NCI-H82 (cell line): ENCODE results near the gene DEPDC5.
"Not testable (repeated sequence)": the region's sequence is repeated elsewhere in the genome, so short reads cannot be mapped to it uniquely, and the experiment has no call there.

Experiments used
- DNase-seq: peaks from one replicate; lab custom pipeline; 2025; lab: John Stamatoyannopoulos, UW

Gene DEPDC5

DNA sequence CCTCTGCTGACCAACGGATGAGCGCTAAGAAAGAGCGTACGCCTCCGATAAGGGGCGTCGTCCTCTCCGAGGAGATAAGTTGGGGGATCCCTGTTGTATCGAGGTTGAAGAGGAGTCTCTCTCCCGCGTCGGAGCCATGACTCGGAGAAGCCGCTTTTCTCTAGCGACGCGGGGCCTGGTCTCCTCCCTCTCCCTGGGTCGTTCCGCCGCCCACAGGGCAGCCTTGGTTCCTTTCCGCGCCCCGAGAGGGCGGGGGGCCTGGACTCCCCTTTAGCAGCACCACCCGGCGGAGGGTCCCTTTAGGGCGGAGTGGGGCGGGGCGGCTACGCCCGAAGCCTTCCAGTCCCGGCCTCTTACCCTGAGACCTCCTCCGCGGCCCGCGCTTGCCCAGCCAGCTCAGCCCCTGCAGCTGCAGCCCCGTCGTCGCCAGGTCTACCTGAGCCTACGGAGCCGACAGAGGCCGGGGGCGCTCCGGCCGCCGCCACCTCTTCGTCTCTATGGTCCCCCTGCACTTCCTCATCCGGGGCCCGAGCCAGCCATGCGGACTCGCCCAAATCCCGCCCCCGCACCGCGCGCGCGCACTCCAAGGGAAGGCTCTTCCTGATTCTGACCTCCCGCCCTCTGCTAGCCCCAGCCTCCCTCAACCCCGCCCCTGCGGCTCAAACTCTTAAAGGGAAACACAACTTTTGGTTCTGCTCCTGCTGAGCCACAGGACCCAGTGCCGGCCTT is 4.0 kb upstream of the DEPDC5 start, which contains the start of gene PRR14L:
Gene PRR14L, minus strand, starts transcription at position 497 of the 729 bp plus-strand sequence. CDS start 11,272 bp downstream, outside the sequence.
- peak; percentile 96 for DNase-seq

DNA sequence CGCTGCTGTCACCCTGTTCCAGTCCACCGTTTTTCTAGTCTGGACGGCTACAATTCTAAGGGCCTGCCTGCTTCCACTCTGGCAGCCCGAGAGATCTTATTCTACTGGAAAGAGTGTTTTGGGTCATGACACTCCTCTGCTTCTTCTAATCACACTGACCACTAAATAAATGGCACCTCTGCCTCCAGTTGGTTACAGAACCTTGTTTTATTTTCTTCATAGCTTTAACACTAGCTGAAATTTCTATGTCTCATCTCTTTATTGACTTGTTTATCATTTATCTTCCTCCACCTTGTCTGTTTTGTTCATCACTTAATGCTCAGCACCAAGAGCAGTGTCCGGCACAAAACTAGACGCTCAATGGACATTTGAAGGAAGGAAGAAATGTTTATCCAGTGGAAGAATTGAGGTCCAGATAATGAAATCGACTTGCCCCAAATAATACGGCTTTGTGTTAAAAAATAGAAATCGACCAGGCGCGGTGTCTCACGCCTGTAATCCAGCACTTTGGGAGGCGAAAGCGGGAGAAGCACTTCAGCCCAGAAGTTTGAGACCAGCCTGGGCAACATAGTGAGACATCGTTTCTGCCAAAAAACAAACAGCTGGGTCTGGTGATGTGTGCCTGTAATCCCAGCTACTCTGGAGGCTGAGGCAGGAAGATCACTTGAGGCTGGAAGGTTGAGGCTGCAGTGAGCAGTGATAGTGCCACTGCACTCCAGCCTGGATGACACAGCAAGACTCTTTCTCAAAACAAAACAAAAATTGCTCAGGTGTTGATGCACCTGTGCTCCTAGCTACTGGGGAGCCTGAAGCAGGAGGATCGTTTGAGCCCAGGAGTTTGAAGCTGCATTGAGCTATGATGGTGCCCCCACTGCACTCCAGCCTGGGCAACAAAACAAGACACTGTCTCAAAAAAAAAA is 3.2 kb upstream of the DEPDC5 start:
- no peak for DNase-seq

DNA sequence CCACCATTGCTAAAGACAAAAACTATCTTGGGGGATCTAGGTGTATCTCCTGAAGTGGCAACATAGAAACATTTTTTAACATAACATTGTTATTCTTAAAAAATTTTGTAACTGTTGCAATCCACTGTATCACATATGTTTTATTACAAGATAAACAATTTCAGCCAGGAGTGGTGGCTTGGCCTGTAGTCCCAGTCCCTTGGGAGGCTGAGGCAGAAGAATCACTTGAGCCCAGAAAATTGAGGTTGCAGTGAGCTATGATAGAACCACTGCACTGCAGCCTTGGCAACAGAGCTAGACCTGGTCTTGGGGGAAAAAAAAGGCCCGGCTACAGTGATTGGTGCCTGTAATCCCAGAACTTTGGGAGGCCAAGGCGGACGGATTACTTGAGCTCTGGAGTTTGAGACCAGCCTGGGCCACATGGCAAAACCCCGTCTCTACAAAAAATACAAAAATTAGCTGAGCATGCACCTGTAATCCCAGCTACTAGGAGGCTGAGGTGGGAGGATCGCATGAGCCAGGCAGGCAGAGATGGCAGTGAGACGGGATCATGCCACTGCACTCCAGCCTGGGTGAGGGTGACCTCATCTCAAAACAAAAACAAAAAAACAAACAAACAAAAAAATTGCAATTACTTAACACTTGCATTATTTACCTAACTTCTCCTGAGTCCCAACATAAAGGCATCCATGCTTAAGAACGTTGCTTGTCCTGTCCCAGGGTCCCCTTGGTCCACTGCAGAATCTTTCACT is 1.5 kb upstream of the DEPDC5 start:
- no peak for DNase-seq

DNA sequence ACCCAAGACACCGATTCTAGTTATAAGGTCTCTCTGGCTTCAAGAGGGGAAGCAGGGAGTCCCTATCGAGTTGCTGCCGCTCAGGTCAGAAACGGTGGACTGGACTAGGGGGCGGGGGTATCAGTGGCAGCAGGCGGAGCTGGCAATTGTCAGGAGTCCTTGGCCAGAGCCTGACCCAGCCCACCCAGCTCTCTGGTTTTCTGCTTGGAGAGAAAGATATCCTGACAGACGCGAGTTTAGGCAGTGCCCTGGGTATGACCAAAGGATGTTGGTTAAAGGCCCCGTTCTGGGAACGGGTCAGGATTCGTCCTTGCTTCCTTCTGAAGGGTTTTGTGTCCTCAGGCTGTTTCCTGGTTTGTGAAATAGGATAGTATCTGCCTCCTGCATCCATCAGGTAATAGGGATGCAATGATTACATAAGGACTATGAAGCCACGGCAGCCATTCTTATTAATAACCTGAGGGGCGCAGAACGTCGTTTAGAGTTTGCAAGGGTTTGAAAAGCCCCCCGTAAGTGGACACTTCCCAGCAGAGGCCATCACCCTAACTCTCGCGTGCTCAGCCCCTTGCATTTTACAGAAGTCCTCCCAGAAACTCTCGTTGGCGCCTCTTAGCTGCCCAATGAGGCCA is 700 bp upstream of the DEPDC5 start:
- DNase-seq, result peak; percentile 68

DNA sequence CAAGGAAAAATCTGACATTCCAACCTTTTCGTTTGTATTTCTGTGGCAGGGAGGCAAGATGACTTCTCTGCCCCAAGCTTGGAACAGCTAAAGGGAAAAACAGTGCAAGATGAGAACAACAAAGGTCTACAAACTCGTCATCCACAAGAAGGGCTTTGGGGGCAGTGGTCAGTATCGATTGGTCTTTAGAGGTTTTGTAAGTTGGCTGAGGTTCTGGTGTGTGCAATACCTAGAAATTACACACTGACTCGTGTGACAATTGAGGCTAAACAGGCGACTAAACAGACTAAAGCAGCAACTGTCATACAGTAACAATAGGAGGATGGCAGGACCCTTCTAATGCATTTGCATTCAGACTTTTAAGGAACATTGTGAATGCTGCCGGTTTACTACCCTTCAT is 994 bp downstream of the DEPDC5 start:
- DNase-seq, result no peak

DNA sequence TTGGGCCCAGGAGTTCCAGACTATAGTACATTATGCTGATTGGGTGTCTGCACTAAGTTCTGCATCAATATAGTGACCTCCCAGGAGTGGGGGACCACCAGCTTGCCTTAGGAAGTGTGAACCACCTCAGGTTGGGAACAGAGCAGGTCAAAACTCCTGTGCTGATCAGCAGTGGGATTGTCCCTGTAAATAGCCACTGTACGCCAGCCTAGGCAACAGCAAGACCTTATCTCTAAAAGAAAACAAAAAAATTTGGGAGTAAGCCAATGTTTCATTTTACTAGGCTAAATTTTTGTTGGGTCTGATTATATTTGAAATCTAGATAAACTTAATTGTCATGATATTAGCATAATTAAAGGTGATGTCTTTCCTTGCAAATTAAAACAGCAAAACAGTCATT is 3.4 kb downstream of the DEPDC5 start:
- no peak for DNase-seq

DNA sequence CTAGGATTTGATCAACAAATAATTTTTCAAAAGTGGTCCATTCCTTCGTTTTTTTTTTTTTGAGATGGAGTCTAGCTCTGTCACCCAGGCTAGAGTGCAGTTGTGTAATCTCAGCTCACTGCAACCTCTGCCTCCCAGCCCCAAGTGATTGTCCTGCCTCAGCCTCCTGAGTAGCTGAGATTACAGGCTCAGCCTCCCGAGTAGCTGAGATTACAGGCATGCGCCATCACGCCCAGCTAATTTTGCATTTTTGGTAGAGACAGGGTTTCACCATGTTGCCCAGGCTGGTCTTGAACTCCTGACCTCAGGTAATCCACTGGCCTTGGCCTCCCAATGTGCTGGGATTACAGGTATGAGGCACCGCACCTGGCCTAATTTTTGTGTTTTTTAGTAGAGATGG is 5.0 kb downstream of the DEPDC5 start:
- not testable (repeated sequence) for DNase-seq

DNA sequence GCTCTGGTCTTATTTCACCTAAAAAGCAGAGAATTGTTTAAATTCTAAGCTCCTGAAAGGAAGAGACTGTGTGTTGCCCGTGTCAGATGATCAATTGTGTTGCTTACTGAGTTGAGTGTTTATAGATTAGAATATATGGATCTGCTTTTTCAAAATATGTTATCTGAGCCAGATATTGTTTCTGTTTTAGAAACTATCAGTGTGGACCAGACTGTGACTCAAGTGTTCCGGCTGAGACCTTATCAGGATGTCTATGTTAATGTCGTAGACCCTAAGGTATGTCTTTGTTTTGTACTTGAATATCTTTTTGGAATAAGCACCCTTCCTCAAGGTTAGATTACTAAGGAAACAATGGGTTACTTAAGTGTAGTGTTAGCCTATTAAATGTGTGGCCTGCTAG is 11.0 kb downstream of the DEPDC5 start:
- DNase-seq, result no peak

DNA sequence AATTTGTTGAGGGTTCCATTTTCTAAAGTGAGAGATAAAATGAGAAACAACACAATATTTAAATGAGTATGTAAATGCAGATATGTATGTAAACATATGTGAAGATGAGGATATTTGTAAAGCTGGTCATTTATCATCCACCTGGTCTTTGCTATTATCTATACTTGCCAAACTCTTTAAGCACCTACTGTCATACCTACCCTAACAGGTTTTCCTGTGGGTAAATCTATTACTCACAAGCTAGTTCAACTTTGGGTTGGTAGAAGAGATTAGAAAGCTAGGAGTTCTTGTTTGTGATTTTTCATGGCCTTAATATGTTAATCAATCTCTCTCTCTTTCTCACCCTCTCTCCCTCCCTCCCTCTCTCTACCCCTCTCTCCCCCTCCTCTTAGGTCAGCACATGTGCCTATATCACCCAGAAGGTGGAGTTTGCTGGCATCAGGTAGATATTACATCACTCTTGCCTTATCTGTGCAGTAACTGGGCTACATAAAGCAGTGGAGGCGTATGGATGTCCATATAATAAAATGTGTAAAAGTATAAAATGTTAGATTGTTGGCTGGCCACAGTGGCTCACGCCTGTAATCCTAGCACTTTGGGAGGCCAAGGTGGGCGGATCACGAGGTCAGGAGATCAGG is 14.7 kb downstream of the DEPDC5 start:
- DNase-seq, result no peak

DNA sequence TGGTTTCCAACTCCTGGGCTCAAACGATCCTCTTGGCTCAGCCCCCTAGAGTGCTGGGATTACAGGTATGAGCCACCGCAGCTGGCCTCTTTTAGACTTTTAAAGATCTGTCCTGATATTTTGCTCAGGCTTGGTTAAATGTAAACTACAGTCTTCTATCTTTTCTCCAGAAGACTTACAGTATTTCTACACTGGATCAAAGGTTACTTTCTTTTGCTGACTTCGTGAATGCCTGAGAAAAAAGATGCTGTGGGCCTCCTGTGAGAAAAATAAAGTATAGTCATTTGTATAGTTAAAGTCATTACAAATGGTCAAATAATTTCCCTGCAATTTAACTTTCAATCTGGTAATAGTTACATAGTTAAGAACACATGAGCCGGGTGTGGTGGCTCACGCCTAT is 19.6 kb downstream of the DEPDC5 start:
- DNase-seq, result no peak

DNA sequence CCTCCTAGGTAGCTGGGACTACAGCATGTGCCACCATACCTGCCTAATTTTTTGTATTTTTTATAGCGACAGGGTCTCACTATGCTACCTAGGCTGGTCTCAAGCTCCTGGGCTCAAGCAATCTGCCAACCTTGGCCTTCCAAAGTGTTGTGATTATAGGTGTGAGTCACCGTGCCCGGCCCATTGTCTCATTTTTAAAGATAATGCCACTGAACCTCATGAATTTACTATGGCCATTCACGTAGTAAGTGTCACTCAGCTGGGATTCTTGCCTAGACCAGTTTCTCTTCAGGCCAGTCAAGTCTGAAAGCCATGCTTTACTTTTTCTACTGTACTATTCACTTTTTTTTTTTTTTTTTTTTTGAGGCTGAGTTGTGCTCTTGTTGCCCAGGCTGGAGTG is 22.4 kb downstream of the DEPDC5 start:
- no peak for DNase-seq

DNA sequence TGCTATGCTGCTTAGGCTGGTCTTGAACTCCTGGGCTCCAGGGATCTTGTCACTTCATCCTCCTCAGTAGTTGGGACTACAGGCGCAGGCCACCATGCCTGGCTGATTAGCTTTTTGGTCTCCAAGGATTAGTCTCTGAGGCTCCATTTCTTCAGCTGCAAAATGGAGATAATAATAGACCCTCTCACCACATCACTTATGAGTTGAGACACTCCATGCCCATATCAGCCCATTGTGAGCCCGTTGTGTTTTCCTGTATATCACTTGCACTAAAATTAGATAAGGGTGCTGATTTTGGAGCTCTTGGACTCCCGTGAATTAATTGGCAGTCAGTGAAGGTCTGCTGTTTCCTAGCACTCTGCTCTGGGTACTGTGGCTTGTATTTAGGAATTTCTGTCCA is 36.0 kb downstream of the DEPDC5 start:
- no peak for DNase-seq

DNA sequence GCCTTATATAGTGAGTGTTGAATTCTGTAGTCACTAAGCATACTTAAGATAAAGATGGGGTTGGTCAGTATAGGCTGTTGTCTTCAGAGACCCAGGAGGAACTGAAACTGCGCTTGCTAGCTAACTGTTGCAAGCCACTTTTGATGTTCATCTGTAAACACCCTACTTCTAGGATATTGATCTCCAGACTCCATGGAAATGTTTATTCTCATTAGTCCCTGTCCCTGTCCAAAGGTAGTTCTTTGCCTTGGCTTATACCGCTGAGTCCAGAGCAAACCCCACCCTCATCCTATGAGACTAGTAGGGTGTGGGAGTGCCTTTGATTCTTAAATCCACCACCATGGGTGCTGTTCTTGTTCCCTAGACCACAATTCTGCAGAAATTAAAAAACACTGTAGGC is 36.4 kb downstream of the DEPDC5 start:
- DNase-seq, result no peak

DNA sequence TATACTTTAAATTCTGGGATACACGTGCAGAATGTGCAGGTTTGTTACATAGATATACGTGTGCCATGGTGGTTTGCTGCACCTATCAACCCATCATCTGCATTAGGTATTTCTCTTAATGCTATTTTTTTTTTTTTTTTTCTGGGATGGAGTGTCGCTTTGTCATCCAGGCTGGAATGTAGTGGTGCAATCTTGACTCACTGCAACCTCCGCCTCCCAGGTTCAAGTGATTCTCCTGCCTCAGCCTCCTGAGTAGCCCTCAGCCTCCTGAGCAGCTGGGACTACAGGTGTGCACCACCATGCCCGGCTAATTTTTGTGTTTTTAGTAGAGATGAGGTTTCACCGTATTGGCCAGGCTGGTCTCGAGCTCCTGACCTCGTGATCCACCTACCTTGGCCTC is 45.5 kb downstream of the DEPDC5 start:
- not testable (repeated sequence) for DNase-seq

DNA sequence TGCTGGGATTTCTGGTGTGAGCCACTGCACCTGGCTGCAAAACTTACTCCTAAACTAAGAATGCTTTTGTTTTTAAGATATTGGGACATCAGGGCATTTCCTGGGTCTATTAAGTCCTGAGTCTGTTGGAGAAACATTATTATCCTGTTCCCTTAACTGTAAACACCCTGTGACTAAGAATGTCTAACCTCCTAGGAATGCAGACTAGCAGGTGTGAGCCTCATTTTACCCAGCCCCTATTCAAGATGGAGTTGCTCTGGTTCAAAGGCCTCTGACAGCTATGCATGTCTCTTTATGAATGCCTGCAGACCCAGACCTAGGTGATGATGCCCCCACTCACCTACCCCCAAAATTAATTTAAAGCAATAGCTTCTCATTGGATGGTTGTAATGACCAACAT is 46.2 kb downstream of the DEPDC5 start:
- DNase-seq, result no peak

DNA sequence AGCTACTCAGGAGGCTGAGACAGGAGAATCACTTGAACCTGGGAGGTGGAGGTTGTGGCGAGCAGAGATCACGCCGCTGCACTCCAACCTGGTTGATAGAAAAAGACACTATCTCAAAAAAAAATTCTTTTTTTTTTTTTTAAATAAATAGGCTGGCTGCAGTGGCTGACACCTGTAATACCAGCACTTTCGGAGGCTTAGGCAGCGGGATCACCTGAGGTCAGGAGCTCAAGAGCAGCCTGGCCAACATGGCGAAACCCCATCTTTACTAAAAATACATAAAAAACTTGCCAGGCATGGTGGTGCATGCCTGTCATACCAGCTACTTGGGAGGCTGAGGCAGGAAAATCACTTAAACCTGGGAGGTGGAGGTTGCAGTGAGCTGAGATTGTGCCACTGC is 47.0 kb downstream of the DEPDC5 start:
- not testable (repeated sequence) for DNase-seq

DNA sequence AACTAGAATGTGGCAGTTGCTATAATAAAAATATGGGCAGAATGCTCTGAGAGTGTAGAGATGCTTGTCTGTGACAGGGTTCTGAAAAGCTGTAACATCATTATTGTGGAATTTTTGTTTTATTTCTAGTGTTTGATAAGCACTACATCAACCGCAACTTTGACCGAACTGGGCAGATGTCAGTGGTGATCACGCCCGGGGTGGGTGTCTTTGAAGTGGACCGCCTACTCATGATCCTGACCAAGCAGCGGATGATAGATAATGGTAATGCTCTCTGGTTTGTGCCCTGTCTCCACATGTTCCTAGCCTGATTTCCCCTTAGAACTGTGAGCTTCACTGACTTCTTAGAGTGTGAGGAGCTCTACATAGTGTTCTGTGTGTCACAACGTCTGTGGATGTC is 48.8 kb downstream of the DEPDC5 start:
- DNase-seq, result no peak

DNA sequence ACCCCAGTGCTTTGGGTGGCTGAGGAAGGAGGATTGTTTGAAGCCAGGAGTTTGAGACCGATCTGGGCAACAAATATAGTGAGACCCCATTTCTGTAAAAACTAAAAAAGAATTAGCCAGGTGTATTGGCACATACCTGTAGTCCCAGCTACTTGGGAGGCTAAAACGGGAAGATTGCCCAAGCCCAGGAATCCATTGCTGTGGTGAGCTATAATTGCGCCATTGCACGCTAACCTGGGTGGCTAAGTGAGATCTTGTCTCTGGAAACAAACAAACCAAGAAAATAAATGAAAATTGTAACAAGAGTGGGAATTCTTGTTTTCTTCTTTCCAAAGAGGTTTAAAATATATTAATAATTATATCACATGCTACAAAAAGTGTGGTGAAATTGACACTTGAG is 52.9 kb downstream of the DEPDC5 start:
- DNase-seq, result no peak

DNA sequence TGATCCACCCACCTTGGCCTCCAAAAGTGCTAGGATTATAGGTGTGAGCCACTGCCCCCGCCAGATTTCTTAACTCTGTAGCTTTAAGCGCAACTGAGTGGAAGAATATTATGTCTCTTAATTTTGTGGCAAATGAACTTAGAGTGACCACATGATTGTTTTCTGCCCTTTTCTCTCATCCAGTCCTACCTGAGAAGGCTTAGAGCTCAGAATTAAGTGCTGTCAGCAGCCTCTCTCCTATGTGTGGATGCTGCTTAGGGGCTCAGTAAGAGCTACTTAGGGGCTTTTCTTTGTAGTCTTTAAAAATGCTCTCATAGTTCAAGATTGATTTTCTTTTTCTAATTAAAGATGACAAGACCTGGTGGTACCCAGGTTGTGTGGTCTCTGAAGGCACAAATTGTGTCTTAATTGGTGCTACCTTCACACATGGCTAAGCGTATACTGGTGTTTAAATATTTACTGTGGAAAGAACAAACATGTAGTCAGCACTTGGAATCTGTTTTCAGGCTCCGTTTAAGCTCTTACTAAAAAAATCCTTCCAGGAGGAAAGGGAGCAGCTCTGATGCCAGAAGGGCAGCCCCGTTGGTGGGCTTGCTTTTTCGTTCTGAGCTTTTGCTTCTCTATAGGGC is 59.3 kb downstream of the DEPDC5 start:
- DNase-seq, result no peak

DNA sequence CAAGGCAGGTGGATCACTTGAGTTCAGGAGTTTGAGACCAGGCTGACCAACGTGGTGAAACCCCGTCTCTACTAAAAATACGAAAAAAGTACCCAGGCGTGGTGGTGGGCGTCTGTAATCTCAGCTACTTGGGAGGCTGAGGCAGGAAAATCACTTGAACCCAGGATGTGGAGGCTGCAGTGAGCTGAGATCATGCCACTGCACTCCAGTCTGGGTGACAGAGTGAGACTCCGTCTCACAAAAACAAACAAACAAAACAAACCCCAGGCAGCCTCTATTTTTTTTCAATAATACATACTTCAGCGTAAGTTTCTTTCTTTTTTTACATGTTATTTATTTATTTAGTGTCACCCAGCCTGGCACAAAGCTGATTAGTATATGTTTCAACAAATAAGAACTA is 60.1 kb downstream of the DEPDC5 start:
- not testable (repeated sequence) for DNase-seq

DNA sequence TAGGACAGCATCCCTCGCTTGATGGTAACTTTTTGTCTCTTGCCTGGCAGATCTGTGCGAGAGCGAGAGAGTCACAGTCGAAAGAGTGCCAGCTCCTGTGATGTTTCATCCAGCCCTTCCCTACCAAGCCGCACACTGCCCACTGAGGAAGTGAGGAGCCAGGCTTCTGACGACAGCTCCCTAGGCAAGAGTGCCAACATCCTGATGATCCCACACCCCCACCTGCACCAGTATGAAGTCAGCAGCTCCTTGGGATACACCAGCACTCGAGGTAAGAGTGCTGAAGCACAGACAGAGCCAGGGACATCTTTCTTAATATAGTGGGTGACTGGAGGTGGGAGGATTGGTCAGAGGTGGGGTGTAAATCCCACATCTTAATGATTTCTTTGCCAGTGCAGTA is 61.1 kb downstream of the DEPDC5 start:
- DNase-seq, result no peak
